Iris pigment epithelial cell (primary cell): ENCODE results near the gene ADSS1.

Experiments
- DNase-seq: peaks from one replicate; pipeline ENCODE4 v3.0.0-alpha.2; 2011; ENCODE audit warnings: low read depth

Gene ADSS1

GRCh38 chr14:104700225-104700651 is 23.8 kb upstream of the ADSS1 start:
- DNase-seq = no peak

GRCh38 chr14:104700747-104701217 is 23.2 kb upstream of the ADSS1 start:
- DNase-seq = no peak

DNA sequence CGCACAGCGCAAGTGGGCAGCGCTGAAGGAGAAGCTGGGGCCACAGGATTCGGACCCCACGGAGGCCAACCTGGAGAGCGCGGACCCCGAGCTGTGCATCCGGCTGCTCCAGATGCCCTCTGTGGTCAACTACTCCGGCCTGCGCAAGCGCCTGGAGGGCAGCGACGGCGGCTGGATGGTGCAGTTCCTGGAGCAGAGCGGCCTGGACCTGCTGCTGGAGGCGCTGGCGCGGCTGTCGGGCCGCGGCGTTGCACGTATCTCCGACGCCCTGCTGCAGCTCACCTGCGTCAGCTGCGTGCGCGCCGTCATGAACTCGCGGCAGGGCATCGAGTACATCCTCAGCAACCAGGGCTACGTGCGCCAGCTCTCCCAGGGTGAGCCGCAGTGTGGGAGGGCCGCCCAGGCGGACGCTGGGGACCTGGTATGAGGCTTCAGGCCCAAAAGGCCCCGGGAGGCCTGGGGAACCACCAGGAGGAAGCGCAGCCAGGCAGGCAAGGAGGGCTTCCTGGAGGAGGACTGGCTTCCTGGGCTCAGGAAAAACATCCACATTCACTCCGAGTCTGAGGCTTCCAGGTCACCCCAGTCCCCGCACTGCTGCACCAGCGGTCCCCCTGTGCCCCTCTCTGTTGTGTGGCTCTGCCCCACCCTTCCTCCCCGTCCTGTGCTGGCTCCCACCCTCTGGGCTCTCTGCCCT is 22.5 kb upstream of the ADSS1 start:
- no peak for DNase-seq

DNA sequence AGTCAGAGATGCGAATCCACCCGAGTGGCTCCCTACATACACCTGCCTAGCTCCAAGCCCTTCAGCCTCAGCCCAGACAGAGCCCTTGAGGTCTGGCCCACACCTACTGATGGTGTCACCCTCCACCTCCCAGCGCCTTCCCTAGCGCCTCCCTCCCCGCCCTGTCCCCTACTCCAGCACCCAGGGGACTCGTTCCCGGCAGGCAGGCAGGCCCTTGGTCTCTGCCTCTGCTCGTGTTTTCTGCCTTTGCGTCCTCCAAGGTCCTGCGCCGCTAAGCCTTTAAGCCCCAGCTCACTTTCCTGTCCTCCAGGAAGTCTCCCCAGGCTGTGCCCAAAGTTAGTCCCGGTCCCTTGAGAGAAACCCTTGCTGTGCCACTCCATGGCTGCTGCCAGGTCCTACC is 21.9 kb upstream of the ADSS1 start:
- no peak for DNase-seq

DNA sequence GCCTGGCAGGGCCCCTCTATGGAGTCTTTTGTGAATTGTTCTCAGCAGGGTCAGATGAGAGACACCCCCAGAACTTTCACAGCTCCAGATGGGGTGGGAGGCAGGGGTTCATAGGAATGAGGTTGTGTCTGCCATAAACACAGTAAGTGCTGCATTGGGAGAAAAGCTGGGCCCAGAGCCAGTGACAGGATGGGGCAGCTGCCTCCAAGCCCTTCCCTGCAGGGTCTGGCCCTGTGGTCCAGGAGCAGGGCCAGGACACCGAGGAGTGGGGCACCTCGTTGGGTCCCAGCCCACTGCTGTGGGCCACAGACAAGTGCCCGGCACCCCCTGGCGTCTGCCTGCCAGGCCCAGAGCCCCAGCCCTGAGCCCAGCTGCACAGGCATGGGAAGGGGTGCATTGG is 21.4 kb upstream of the ADSS1 start:
- DNase-seq = no peak

- DNase-seq = no peak
Observed at GRCh38 chr14:104703269-104703668, 20.8 kb upstream of the ADSS1 start.

GRCh38 chr14:104704252-104704651 is 19.8 kb upstream of the ADSS1 start:
- no peak for DNase-seq

GRCh38 chr14:104705340-104706047 is 18.5 kb upstream of the ADSS1 start:
- no peak for DNase-seq

GRCh38 chr14:104706733-104707607 is 17.1 kb upstream of the ADSS1 start:
- DNase-seq = no peak

DNA sequence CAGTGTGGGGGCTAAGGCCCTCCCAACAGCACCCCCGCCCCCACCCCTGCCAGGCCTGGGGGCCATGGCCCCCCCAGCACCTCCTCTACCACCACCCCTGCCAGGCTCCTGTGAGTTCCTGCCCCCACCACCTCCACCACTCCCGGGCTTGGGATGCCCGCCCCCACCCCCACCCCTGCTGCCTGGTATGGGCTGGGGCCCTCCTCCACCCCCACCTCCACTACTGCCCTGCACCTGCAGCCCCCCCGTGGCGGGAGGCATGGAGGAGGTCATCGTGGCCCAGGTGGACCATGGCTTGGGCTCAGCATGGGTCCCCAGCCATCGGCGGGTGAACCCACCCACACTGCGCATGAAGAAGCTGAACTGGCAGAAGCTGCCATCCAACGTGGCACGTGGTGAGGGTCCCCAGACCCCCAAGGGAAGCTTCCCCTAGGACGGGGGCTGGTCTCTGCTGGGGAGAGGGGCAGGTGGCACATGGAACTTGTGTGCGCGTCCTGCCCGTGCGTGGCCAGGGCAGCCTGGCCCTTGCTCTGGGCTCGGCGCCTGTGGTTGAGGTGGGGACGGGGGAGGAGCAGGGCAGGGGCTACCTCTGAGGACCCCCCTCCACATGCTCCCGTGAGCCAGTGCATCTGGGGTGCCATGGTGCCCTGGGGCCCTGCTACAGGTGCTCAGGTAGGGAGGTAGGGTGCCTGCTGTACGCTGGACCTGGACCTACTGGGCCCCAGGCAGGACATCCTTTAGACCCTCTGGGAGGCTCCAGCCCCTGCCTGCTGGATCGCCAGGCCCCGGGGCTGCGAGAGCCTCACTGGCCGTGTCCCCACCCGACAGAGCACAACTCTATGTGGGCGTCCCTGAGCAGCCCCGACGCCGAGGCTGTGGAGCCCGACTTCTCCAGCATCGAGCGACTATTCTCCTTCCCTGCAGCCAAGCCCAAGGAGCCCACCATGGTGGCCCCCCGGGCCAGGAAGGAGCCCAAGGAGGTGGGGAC is 16.1 kb upstream of the ADSS1 start:
- DNase-seq = no peak

- DNase-seq = peak; percentile 41
Observed at GRCh38 chr14:104708606-104709268, 15.3 kb upstream of the ADSS1 start.

GRCh38 chr14:104709387-104710039 is 14.5 kb upstream of the ADSS1 start:
- no peak for DNase-seq

DNA sequence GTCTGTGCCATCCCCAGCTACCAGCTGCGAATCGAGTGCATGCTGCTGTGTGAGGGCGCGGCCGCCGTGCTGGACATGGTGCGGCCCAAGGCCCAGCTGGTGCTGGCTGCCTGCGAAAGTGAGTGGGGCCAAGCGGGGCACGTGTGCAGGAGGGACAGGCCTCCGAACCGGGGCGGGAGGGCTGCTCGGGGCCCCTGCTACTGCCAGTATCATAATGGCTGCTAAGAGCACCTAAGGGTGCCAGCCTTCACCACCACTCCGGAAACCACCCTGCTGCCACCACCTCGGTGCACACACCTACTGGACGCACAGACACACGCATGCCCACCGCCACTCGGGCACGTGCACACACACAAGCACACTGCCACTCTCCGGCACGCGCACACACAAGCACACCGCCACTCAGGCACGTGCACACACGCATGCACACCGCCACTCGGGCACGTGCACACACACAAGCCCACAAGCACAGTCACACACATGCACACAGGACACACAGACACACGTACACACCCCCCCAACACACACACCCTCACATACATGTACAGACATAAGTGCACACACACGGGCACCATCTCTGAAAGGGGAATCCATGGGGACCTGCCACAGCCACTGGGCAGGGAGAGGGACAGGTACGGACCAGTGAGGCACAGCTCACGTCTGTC is 13.8 kb upstream of the ADSS1 start:
- no peak for DNase-seq

GRCh38 chr14:104712881-104713734 is 10.9 kb upstream of the ADSS1 start:
- DNase-seq = no peak

GRCh38 chr14:104714066-104714465 is 10.0 kb upstream of the ADSS1 start:
- DNase-seq = no peak

DNA sequence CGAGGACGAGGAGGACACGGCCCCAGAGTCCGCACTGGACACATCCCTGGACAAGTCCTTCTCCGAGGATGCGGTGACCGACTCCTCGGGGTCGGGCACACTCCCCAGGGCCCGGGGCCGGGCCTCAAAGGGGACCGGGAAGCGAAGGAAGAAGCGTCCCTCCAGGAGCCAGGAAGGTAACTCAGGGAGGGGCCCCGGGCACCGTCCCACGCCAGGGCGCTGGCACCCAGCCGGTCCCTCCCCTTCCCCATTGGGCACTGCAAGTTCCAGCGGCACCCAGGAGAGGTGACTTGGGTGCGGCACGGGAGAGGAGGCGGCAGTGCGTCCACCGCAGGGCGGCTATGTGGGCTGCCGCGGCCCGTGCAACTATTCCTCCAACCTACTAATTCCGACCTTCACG is 9.3 kb upstream of the ADSS1 start:
- no peak for DNase-seq

GRCh38 chr14:104715416-104715815 is 8.6 kb upstream of the ADSS1 start:
- no peak for DNase-seq

- DNase-seq = no peak
Observed at GRCh38 chr14:104715871-104716270, 8.2 kb upstream of the ADSS1 start.

DNA sequence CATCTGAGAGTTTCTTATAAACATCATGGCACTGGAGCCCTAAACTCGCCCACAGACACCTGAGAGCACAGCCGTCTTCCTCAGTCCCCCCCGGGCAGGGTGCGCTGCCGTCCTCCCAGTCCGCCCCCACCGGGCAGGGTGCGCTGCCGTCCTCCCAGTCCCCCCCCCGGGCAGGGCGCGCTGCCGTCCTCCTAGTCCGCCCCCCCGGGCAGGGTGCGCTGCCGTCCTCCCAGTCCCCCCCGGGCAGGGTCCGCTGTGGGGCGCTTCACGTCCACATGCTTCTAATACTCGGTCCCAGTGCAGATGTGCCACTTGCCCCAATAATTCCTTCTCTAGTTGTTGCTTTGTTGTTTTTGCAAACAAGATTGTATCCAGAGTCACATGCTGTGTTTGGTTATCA is 6.9 kb upstream of the ADSS1 start:
- no peak for DNase-seq
